Vagina (tissue), 2 donors: ENCODE data around the gene EXOC3. TPM values are rescaled to one million over a fixed set of nuclear protein-coding genes. Genes with fewer than 3 reads are reported as not detected.
"Not testable (repeated sequence)": the region's sequence is repeated elsewhere in the genome, so short reads cannot be mapped to it uniquely, and the experiment has no call there.

Experiments
- DNase-seq, 2 donors: peaks; one replicate each; pipeline ENCODE4 v3.0.0-alpha.2; 2017; ENCODE audit errors: extremely low spot score in 2 of 2
- H3K27ac ChIP-seq: fragments of 200-600 bp; sonication (generic); one replicate; pipeline ENCODE4 v1.5.1; 2019
- H3K27me3 ChIP-seq: fragments of 200-600 bp; sonication (generic); one replicate; pipeline ENCODE4 v1.5.1; 2019
- H3K36me3 ChIP-seq, 2 donors: fragments of 200-600 bp; sonication (generic); one replicate each; pipeline ENCODE4 v1.5.1; 2017 to 2019
- H3K4me1 ChIP-seq: fragments of 200-600 bp; sonication (generic); one replicate; pipeline ENCODE4 v1.5.1; 2019
- H3K4me3 ChIP-seq, 2 donors: fragments of 200-600 bp; sonication (generic); 1 replicate in 1 of 2; 2 replicates in 1 of 2; pipeline ENCODE4 v1.5.1; 2016 to 2019
- H3K9me3 ChIP-seq: fragments of 200-600 bp; sonication (generic); one replicate; pipeline ENCODE4 v1.5.1; 2019
- POLR2A ChIP-seq, 2 donors: fragments of 450-650 bp; IDR thresholded peaks; one replicate each; pipeline ENCODE4 v1.6.1; 2017; ENCODE audit warnings: antibody characterized with exemption in 2 of 2, mild to moderate bottlenecking in 2 of 2, moderate library complexity in 2 of 2
- POLR2AphosphoS5 ChIP-seq, 2 donors: sonication (generic); formaldehyde crosslinking; IDR thresholded peaks; one replicate each; pipeline ENCODE4 v1.9.0; 2017; ENCODE audit warnings: antibody characterized with exemption in 2 of 2, mild to moderate bottlenecking in 2 of 2, low read depth in 1 of 2; ENCODE audit not compliant: insufficient read depth in 1 of 2
- intact Hi-C: fragments of 100-400 bp; cut with DNase I; formaldehyde crosslinking; loops from one replicate; pipeline ENCODE4 v1.15.1; 2023
- total RNA-seq: library from RNA; depleted of rRNA; stranded (reverse); fragments of >200 nt; gene quantifications from one replicate; pipeline ENCODE4 v1.2.3, GENCODE V29; 2016
- TF ChIP-seq, protein P1 (sequence below), 3 experiments: fragments of 450-650 bp in 2 of 3; fragments of 200-600 bp in 1 of 3; sonication (generic) in 1 of 3; IDR thresholded peaks; one replicate each; pipeline ENCODE4 v1.5.1; 2017 to 2019; ENCODE audit warnings: antibody characterized with exemption in 3 of 3, mild to moderate bottlenecking in 2 of 3, moderate library complexity in 2 of 3

EXOC3 gene
- total RNA-seq, 1 donor from 2014 or later = 67.5 TPM

DNA sequence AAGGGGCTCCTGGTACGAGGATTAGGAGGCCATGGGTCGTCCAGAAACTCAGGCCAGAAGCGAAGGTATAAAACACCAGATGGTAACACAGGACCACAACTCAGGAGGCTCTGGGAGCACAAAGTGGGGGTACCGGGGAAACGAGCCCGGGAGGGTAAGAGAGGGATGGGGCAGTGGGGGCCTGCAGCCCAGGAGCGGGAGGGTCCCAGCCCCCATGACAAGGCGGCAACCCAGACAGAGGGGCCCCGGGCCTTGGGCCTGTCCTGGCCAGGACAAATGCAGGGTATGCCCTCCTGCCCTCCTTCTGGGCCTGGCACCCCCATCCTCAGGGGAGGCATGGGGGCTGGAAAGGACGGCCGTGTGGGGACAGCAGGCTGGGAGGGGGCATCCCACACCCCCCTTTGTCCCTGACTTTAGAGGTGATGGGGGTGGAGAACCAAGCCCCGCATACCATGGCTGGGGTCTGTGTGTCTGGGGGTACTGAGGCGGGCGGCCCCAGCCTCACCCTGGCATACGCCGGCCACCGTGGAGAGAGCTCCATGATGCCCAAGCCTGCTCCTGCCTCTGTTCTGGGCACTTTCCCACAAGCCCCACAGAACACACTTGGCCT lies 47.0 kb upstream of the EXOC3 start:
- H3K4me1 ChIP-seq = peaks cover 64% of the 10 kb centered on the region
- H3K4me3 ChIP-seq = no peak overlapping the region
- H3K27ac ChIP-seq = peak overlapping the region; percentile 90
- TF ChIP-seq, protein P1, sequence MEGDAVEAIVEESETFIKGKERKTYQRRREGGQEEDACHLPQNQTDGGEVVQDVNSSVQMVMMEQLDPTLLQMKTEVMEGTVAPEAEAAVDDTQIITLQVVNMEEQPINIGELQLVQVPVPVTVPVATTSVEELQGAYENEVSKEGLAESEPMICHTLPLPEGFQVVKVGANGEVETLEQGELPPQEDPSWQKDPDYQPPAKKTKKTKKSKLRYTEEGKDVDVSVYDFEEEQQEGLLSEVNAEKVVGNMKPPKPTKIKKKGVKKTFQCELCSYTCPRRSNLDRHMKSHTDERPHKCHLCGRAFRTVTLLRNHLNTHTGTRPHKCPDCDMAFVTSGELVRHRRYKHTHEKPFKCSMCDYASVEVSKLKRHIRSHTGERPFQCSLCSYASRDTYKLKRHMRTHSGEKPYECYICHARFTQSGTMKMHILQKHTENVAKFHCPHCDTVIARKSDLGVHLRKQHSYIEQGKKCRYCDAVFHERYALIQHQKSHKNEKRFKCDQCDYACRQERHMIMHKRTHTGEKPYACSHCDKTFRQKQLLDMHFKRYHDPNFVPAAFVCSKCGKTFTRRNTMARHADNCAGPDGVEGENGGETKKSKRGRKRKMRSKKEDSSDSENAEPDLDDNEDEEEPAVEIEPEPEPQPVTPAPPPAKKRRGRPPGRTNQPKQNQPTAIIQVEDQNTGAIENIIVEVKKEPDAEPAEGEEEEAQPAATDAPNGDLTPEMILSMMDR (IDR thresholded peaks at IDR 0.05) = no peak
- TF ChIP-seq POLR2AphosphoS5 (IDR thresholded peaks at IDR 0.05; ENCODE audit: insufficient read depth in 1 of 2, low read depth in 1 of 2) = no peak
- no peak for TF ChIP-seq POLR2A (IDR thresholded peaks at IDR 0.05)
- H3K9me3 ChIP-seq = no peaks in the 10 kb centered on the region
- peak; percentile 56 to 84 for DNase-seq
- intact Hi-C loops = no loop called here
- H3K27me3 ChIP-seq = no peaks in the 10 kb centered on the region
- H3K36me3 ChIP-seq = no peaks in the 10 kb centered on the region

DNA sequence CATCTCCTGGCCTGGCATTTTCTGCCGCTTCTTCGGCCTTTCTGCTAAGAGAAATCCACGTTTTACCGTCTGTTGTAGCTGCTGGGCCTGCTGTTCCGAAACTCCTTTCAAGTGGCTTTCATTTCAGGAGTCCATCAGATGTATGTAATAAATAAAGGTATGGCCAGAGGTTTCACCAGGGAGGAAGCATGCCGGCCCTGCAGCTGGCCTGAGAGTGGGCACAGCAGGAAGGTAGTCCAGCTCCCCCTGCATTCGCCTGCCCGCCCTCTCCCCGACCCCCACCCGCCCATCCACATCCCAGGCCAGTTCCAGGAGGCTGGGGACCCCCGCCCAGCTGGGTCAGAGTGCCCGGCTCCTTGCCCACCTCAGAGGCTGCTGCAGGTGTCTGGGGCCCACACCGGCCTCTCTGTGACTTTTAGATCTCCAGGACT lies 46.4 kb upstream of the EXOC3 start:
- H3K4me3 ChIP-seq = no peak overlapping the region
- intact Hi-C loops = no loop called here
- TF ChIP-seq POLR2A (IDR thresholded peaks at IDR 0.05) = no peak
- TF ChIP-seq, protein P1 (IDR thresholded peaks at IDR 0.05) = no peak
- no peak for TF ChIP-seq POLR2AphosphoS5 (IDR thresholded peaks at IDR 0.05; ENCODE audit: insufficient read depth in 1 of 2, low read depth in 1 of 2)
- DNase-seq = peak in 1 of 2 donors; percentile 76
- peak overlapping the region; percentile 90 for H3K27ac ChIP-seq
- no peaks in the 10 kb centered on the region for H3K9me3 ChIP-seq
- no peaks in the 10 kb centered on the region for H3K27me3 ChIP-seq
- H3K4me1 ChIP-seq = peaks cover 66% of the 10 kb centered on the region
- H3K36me3 ChIP-seq = no peaks in the 10 kb centered on the region

DNA sequence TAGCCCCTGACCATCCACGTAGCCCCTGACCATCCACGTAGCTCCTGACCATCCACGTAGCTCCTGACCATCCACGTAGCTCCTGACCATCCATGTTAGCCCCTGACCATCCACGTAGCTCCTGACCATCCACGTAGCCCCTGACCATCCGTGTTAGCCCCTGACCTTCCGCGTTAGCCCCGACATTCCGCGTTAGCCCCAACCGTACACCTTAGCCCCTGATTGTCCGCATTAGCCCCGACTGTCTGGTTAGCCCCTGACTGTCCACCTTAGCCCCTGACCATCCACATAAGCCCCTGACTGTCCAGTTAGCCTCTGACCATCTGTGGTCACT lies 44.9 kb upstream of the EXOC3 start:
- H3K4me3 ChIP-seq, H3K9me3 ChIP-seq, H3K36me3 ChIP-seq, DNase-seq, intact Hi-C loops, H3K27me3 ChIP-seq: not testable (repeated sequence)
- peaks cover 59% of the 10 kb centered on the region for H3K4me1 ChIP-seq
- peak overlapping the region; percentile 87 for H3K27ac ChIP-seq

DNA sequence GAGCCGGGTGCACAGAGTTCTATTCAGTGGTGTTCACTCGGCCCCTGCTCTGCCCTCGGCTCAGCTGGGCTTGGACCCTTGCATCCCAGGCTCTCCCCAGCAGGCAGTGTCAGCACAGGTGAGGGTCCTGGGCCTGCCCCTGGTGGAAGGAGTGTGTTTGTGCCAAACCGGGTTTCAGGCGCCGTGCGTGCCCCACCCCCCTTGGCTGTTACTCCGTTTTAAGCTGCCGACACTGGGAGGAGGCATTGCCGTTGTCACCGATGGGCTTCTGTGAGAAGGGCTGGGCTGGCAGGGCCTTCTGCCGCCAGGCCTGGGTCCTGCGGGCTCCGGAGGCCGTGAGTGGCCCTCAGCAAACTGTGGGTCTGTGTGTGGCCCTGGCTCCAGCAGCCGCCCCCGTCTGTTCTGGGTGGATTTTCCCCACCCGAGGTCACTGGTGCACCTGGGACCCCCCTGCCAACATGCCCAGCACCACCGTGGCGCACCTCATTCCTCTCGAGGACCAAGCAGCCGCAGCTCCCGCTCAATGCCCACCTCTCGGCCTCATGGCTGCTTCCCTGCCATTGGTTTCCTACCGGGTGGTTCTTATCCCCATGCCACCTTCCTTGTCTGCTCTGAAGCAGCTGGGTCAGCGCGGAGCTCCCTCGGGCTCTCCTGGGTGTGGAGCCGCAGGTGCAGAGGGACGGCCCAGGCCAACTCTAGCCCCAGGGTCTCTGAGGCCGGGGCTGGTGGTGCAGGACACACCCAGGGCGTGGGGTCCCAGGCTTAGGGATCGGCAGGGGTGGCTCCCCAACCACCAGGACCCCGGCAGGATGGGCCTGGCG lies 44.3 kb upstream of the EXOC3 start:
- peak; percentile 47 to 72 for DNase-seq
- H3K4me1 ChIP-seq = peaks cover 54% of the 10 kb centered on the region
- no peak overlapping the region for H3K4me3 ChIP-seq
- peak overlapping the region; percentile 87 for H3K27ac ChIP-seq
- no peaks in the 10 kb centered on the region for H3K27me3 ChIP-seq
- intact Hi-C loops = no loop called here
- H3K36me3 ChIP-seq = no peaks in the 10 kb centered on the region
- TF ChIP-seq, protein P1 (IDR thresholded peaks at IDR 0.05) = no peak
- TF ChIP-seq POLR2A (IDR thresholded peaks at IDR 0.05) (no peak), POLR2AphosphoS5 (IDR thresholded peaks at IDR 0.05; ENCODE audit: insufficient read depth in 1 of 2, low read depth in 1 of 2) (no peak)
- H3K9me3 ChIP-seq = no peaks in the 10 kb centered on the region

DNA sequence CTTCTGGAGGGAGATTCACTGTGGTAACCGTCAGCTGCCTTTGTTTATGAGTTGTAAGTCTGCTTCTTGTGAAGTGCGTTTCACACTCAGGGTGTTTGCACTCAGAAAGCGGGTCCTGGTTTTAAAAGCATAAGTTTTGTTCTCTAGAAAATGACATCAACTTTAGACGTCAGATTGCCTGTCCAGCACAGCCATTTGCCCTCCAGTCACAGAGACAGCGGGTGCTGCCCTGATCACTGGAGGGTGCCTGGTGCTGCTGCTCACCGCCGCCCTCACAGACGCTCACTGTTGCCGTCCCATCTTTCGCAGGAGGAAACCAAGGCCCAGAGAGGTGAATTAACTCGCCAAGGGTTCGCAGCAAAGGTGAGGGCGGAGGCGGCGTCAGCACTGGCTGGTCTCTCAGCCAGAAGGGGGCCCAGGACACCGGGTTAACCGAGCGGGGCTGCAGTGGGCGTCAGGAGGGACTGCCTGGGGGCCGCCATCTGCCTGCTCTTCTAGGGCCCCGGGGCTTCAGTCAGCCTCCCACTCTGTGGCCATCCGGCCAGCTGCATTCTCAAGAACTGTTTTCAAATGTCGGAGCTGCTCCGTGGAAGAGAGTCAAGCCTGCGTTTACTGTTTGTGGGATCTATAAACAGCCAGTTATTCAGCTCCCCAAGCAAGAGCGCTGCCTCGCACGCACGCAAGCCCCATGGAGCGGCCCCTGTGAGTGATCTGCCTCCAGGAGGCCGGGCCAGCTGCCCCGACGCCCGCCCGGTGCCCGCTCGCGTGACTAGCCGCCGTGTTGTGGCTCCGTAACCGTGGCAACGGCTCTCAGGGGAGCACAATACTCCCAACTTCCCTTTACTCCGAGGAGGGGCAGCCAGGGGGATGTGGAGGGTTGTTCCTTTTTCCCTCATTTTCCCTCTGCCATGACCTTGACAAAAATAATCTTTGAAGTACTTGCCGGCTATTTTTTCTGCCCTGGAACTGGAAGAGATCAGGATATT lies 43.4 kb upstream of the EXOC3 start:
- no peak for TF ChIP-seq POLR2A (IDR thresholded peaks at IDR 0.05)
- TF ChIP-seq, protein P1 (IDR thresholded peaks at IDR 0.05) = no peak
- peak; percentile 70 to 82 for TF ChIP-seq POLR2AphosphoS5 (IDR thresholded peaks at IDR 0.05; ENCODE audit: insufficient read depth in 1 of 2, low read depth in 1 of 2)
- Histone ChIP-seq H3K4me3 (peak overlapping the region; percentile 18 to 23), H3K36me3 (no peaks in the 10 kb centered on the region), H3K9me3 (no peaks in the 10 kb centered on the region), H3K4me1 (peaks cover 47% of the 10 kb centered on the region), H3K27ac (peak overlapping the region; percentile 87), H3K27me3 (no peaks in the 10 kb centered on the region)
- intact Hi-C loops = no loop called here
- peak; percentile 70 to 85 for DNase-seq
